Activated CD4-positive, alpha-beta T cell treated with anti-CD3 and anti-CD28 coated beads for 36 hours (primary cell): Measurements from ENCODE around the gene DUSP19. TPM values are rescaled to one million over a fixed set of nuclear protein-coding genes. Genes with fewer than 3 reads are reported as not detected.

ENCODE experiments used
- ATAC-seq: fragments of 200-7000 bp; cut with Tn5 transposase; one replicate; pipeline ENCODE4 v1.10.0; 2021; ENCODE audit warnings: mild to moderate bottlenecking, moderate library complexity
- CTCF ChIA-PET: fragments of 350-600 bp; sonication (Branson Sonifier 250); formaldehyde crosslinking; loops from one replicate; lab custom pipeline; 2021; ENCODE audit warnings: antibody characterized with exemption; lab: Charles Lee
- POLR2A ChIA-PET: fragments of 350-600 bp; sonication (Branson Sonifier 250); formaldehyde crosslinking; loops from one replicate; lab custom pipeline; 2021; ENCODE audit warnings: antibody characterized with exemption, inconsistent platforms; lab: Charles Lee
- DNase-seq: peaks from one replicate; pipeline ENCODE4 v3.0.0-alpha.2; 2020
- H3K27ac Mint-ChIP-seq: one replicate; pipeline ENCODE4 v1.8.0; 2021; ENCODE audit warnings: mixed read lengths
- H3K27me3 Mint-ChIP-seq: one replicate; pipeline ENCODE4 v1.8.0; 2021; ENCODE audit warnings: mixed read lengths
- H3K36me3 Mint-ChIP-seq: one replicate; pipeline ENCODE4 v1.8.0; 2021; ENCODE audit warnings: low read depth, mixed read lengths
- H3K4me1 Mint-ChIP-seq: one replicate; pipeline ENCODE4 v1.8.0; 2021; ENCODE audit warnings: mixed read lengths
- H3K4me3 Mint-ChIP-seq: one replicate; pipeline ENCODE4 v1.8.0; 2021; ENCODE audit warnings: mild to moderate bottlenecking, moderate library complexity, mixed read lengths
- H3K9me3 Mint-ChIP-seq: one replicate; pipeline ENCODE4 v1.8.0; 2021; ENCODE audit warnings: low read depth, mixed read lengths
- intact Hi-C, 2 experiments: fragments of 100-400 bp; cut with DNase I in 1 of 2; cut with micrococcal nuclease in 1 of 2; formaldehyde crosslinking; loops; one replicate each; pipeline versions ENCODE4 v1.14.2 to v1.15.1; 2022 to 2024; cut with DNase I, micrococcal nuclease
- total RNA-seq, 2 experiments: library from RNA; stranded (reverse); gene quantifications; one replicate each; pipeline ENCODE4 v1.2.3, GENCODE V29; 2021

DUSP19 gene
- total RNA-seq, 2 experiments from 2014 or later: 4.0 to 4.2 TPM

GRCh38 chr2:183125659-183126341, 47.3 kb downstream of the DUSP19 start:
- no peak for ATAC-seq
- ChIA-PET POLR2A (no interaction called here), CTCF (interaction anchor here (1.2 kb wide), 1 partner anchor 86 kb away, joined by 5 read pairs; no protein-coding TSS in a partner anchor)
- H3K27me3 Mint-ChIP-seq: no peaks in the 10 kb centered on the region
- DNase-seq: no peak
- peak overlapping the region; percentile 51 for H3K27ac Mint-ChIP-seq
- H3K36me3 Mint-ChIP-seq: peaks cover 19% of the 10 kb centered on the region
- H3K4me3 Mint-ChIP-seq: peak overlapping the region; percentile 96
- intact Hi-C loops: loop anchor here (2.0 to 10.0 kb wide), 3 partner anchors 89 to 1231 kb away; partner anchors contain the start of genes DNAJC10 (in 2 of the 2) and ITPRID2 (in 1 of the 2)
- H3K4me1 Mint-ChIP-seq: peaks cover 25% of the 10 kb centered on the region
- no peaks in the 10 kb centered on the region for H3K9me3 Mint-ChIP-seq

DNA sequence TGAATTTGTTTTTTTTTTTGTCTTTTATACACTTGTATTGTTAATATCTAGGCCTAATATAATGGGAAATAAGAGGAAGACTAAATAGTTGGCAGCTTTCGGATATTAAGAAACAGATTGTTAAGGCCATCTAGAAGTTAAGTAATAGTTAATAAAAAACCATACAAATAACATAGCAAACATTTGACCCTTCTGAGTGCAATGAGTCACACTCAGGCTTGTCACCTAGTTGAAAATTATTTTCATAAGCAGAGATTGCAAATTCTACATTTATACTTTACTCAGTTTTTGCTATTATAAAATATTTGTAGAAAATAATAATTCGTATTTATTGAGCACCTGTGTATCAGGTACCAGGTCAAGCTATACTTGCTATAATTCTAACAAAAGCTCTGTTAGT, 48.1 kb downstream of the DUSP19 start:
- Mint-ChIP-seq H3K4me3 (no peak overlapping the region), H3K9me3 (no peaks in the 10 kb centered on the region)
- CTCF ChIA-PET: no interaction called here

DNA sequence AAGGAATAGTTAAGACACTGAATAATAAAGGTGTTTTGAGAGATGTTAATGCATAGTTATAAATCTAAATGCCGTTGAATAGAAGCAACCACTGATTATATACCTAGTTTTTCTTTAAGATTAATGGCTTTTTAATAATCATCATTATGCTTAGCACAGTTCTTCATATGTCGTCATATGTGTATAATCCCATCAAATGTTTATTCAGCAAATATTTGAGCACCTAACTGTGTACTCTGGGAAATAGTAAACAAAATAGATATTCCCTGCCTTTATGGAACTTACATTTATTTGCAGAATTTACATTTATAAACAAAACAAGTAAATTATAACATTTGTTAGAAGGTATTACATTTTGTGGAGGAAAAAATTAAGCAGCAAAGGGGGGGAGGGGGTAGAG, 55.5 kb downstream of the DUSP19 start:
- CTCF ChIA-PET: no interaction called here
- H3K36me3 Mint-ChIP-seq: peaks cover 49% of the 10 kb centered on the region
- H3K27me3 Mint-ChIP-seq: no peaks in the 10 kb centered on the region
- no peak overlapping the region for H3K4me3 Mint-ChIP-seq
- no peak for ATAC-seq
- no peaks in the 10 kb centered on the region for H3K9me3 Mint-ChIP-seq
- H3K4me1 Mint-ChIP-seq: peaks cover 3% of the 10 kb centered on the region
- H3K27ac Mint-ChIP-seq: no peak overlapping the region
- intact Hi-C loops: no loop called here
- POLR2A ChIA-PET: no interaction called here
- no peak for DNase-seq

More for the DNA sequence above, 48.1 kb downstream of the DUSP19 start:
- Mint-ChIP-seq H3K4me1 (peaks cover 27% of the 10 kb centered on the region), H3K27me3 (no peaks in the 10 kb centered on the region), H3K36me3 (peaks cover 25% of the 10 kb centered on the region), H3K27ac (no peak overlapping the region)
- intact Hi-C loops: loop anchor here in 1 of 2 experiments (10.0 kb wide), 1 partner anchor 1232 kb away; the partner anchor contains the start of gene ITPRID2
- ATAC-seq (no peak), DNase-seq (no peak)
- POLR2A ChIA-PET: no interaction called here

GRCh38 chr2:183148955-183149354, 70.4 kb downstream of the DUSP19 start:
- Mint-ChIP-seq H3K36me3 (peaks cover 62% of the 10 kb centered on the region), H3K27me3 (no peaks in the 10 kb centered on the region), H3K27ac (no peak overlapping the region), H3K9me3 (peaks cover 8% of the 10 kb centered on the region), H3K4me3 (no peak overlapping the region), H3K4me1 (peaks cover 2% of the 10 kb centered on the region)
- ChIA-PET POLR2A (interaction anchor here (0.7 kb wide), 1 partner anchor 173 kb away, joined by 3 read pairs; no protein-coding TSS in a partner anchor), CTCF (interaction anchor here (0.6 to 1.3 kb wide), 3 partner anchors 13 to 248 kb away, joined by 3 to 5 read pairs (median 4); no protein-coding TSS in a partner anchor)
- ATAC-seq: no peak
- intact Hi-C loops: no loop called here
- no peak for DNase-seq

- POLR2A ChIA-PET: interaction anchor here (0.7 kb wide), 1 partner anchor 172 kb away, joined by 3 read pairs; no protein-coding TSS in a partner anchor
These were observed 70.9 kb downstream of the DUSP19 start for GRCh38 chr2:183149489-183149888.

More at GRCh38 chr2:183149489-183149888, 70.9 kb downstream of the DUSP19 start:
- DNase-seq: no peak
- intact Hi-C loops: no loop called here
- Mint-ChIP-seq H3K27ac (no peak overlapping the region), H3K4me1 (peaks cover 2% of the 10 kb centered on the region), H3K36me3 (peaks cover 62% of the 10 kb centered on the region), H3K4me3 (no peak overlapping the region), H3K27me3 (no peaks in the 10 kb centered on the region), H3K9me3 (peaks cover 3% of the 10 kb centered on the region)
- CTCF ChIA-PET: interaction anchor here (1.3 kb wide), 1 partner anchor 12 kb away, joined by 5 read pairs; no protein-coding TSS in a partner anchor
- ATAC-seq: no peak

Other genes starting within 250 kb of the DUSP19 start
- not detected for gene FRZB, start 212.1 kb upstream of the DUSP19 start, total RNA-seq
- 10 to 100 TPM in 1 of 2 experiments, 1 to 10 TPM in 1; 9.1 to 11.7 TPM for gene NCKAP1, start 40.3 kb upstream of the DUSP19 start, total RNA-seq
- gene NUP35, start 45.7 kb downstream of the DUSP19 start, total RNA-seq: 10 to 100 TPM; 36.0 to 50.5 TPM